Fibroblast of lung (primary cell): Measurements from ENCODE around the gene CENPN. TPM values are rescaled to one million over a fixed set of nuclear protein-coding genes. Genes with fewer than 3 reads are reported as not detected.

Source experiments
- DNase-seq, 2 donors: peaks; one replicate each; pipeline versions ENCODE4 v3.0.0 to v3.0.0-alpha.2; 2010; ENCODE audit warnings: low read depth in 2 of 2
- H2AFZ ChIP-seq: 2 replicates; pipeline ENCODE4 v1.5.1; 2012; ENCODE audit warnings: low read length, control low read depth, inconsistent platforms
- H3K27ac ChIP-seq: 2 replicates; pipeline ENCODE4 v1.5.1; 2011; ENCODE audit warnings: low read length, control low read depth; ENCODE audit not compliant: insufficient read depth
- H3K27me3 ChIP-seq: 2 replicates; pipeline ENCODE4 v1.5.1; 2011; ENCODE audit warnings: mild to moderate bottlenecking, low read length; ENCODE audit not compliant: control insufficient read depth, insufficient read depth
- H3K36me3 ChIP-seq: 2 replicates; pipeline ENCODE4 v1.5.1; 2011; ENCODE audit warnings: low read length; ENCODE audit not compliant: control insufficient read depth, insufficient read depth
- H3K4me1 ChIP-seq: 2 replicates; pipeline ENCODE4 v1.5.1; 2011; ENCODE audit warnings: low read length; ENCODE audit not compliant: control insufficient read depth, insufficient read depth; ENCODE audit errors: extremely low read depth
- H3K4me2 ChIP-seq: 2 replicates; pipeline ENCODE4 v1.5.1; 2011; ENCODE audit warnings: low read length, control low read depth; ENCODE audit not compliant: insufficient read depth; ENCODE audit errors: extremely low read depth
- H3K4me3 ChIP-seq, 4 experiments: fragments of 200-600 bp in 1 of 4; sonication (generic) in 1 of 4; replicated peaks in 1 of 4; 2 replicates each; pipeline ENCODE4 v1.5.1; 2011 to 2016; ENCODE audit warnings: low read length in 4 of 4, low read depth in 3 of 4, mild to moderate bottlenecking in 3 of 4, control low read depth in 2 of 4, inconsistent platforms in 1 of 4, mixed read lengths in 1 of 4; ENCODE audit not compliant: insufficient read depth in 1 of 4; ENCODE audit errors: control extremely low read depth in 1 of 4
- H3K79me2 ChIP-seq: 2 replicates; pipeline ENCODE4 v1.5.1; 2012; ENCODE audit warnings: mild to moderate bottlenecking, low read length, inconsistent platforms; ENCODE audit not compliant: control insufficient read depth, insufficient read depth
- H3K9ac ChIP-seq: 2 replicates; pipeline ENCODE4 v1.5.1; 2011; ENCODE audit warnings: mild to moderate bottlenecking, low read length, control low read depth; ENCODE audit not compliant: insufficient read depth
- H3K9me3 ChIP-seq: 2 replicates; pipeline ENCODE4 v1.5.1; 2012; ENCODE audit warnings: low read depth, low read length; ENCODE audit not compliant: control insufficient read depth, insufficient read depth
- H4K20me1 ChIP-seq: 2 replicates; pipeline ENCODE4 v1.5.1; 2011; ENCODE audit warnings: low read length; ENCODE audit not compliant: control insufficient read depth, insufficient read depth; ENCODE audit errors: extremely low read depth
- CTCF ChIP-seq, 2 donors: IDR thresholded peaks in 1 of 2; conservative IDR thresholded peaks in 1 of 2; 1 replicate in 1 of 2; 2 replicates in 1 of 2; pipeline ENCODE4 v1.5.1; 2011 to 2012; ENCODE audit warnings: low read length in 2 of 2, control low read depth in 1 of 2, inconsistent platforms in 1 of 2, low read depth in 1 of 2, mild to moderate bottlenecking in 1 of 2
- EZH2 ChIP-seq: IDR thresholded peaks from 2 replicates; pipeline ENCODE4 v1.5.1; 2012; ENCODE audit warnings: low read length, control low read depth, mild to moderate bottlenecking; ENCODE audit errors: missing control alignments
- polyA plus RNA-seq, 2 donors: library from polyadenylated mRNA; depleted of rRNA in 1 of 2; stranded (reverse) in 1 of 2; unstranded in 1 of 2; fragments of >200 nt; gene quantifications; 2 replicates each; pipeline ENCODE4 v1.2.1, GENCODE V29; 2011 to 2012; ENCODE audit warnings: missing spikeins in 1 of 2
- total RNA-seq: library from RNA; depleted of rRNA; stranded (reverse); fragments of >200 nt; gene quantifications from 2 replicates; pipeline ENCODE4 v1.2.1, GENCODE V29; 2014

The CENPN gene
- total and polyA plus RNA-seq, 2 donors (not counting 1 experiment from before 2014, with no cell fraction given): 19.5 to 33.8 TPM

GRCh38 chr16:80985611-80986010, 21.4 kb upstream of the CENPN start:
- Histone ChIP-seq H3K79me2 (peaks cover 20% of the 10 kb centered on the region), H3K4me3 (no peak overlapping the region), H4K20me1 (no peaks in the 10 kb centered on the region), H3K4me2 (no peak overlapping the region), H3K9ac (no peak overlapping the region), H2AFZ (no peak overlapping the region), H3K9me3 (no peaks in the 10 kb centered on the region), H3K4me1 (no peaks in the 10 kb centered on the region), H3K27me3 (no peaks in the 10 kb centered on the region), H3K27ac (no peak overlapping the region), H3K36me3 (no peaks in the 10 kb centered on the region)
- TF ChIP-seq CTCF (conservative IDR thresholded peaks at IDR 0.05 in 1 of 2, IDR thresholded peaks at IDR 0.05 in 1 of 2; ENCODE audit: low read depth in 1 of 2, low read length in 2 of 2): no peak
- TF ChIP-seq EZH2: no peak
- DNase-seq: no peak

DNA sequence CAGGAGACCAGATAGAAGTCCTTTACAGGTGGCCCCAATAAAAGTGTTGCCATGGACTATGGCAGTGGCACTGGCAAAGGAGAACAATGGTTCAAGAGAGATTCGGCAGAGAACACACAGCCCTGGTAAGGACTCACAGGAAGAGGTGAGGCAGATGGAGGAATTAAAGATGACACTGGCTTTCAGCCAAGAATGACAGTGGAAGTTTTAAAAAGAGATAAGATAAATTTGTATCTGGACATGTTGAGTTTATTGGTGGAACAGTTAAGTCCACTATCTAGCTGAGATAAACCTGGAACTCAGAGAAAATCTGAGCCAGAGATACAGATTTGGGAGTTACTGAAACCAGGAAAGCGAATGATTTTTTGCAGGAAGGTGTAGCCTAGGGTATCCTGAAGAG, 20.5 kb upstream of the CENPN start:
- Histone ChIP-seq H3K9ac (no peak overlapping the region), H3K4me3 (no peak overlapping the region), H3K79me2 (peaks cover 29% of the 10 kb centered on the region), H4K20me1 (no peaks in the 10 kb centered on the region), H2AFZ (no peak overlapping the region), H3K27me3 (no peaks in the 10 kb centered on the region), H3K36me3 (peaks cover under 1% of the 10 kb centered on the region), H3K27ac (no peak overlapping the region), H3K4me1 (no peaks in the 10 kb centered on the region), H3K9me3 (no peaks in the 10 kb centered on the region), H3K4me2 (no peak overlapping the region)
- DNase-seq: no peak
- TF ChIP-seq EZH2: no peak
- TF ChIP-seq CTCF (conservative IDR thresholded peaks at IDR 0.05 in 1 of 2, IDR thresholded peaks at IDR 0.05 in 1 of 2; ENCODE audit: low read depth in 1 of 2, low read length in 2 of 2): no peak

DNA sequence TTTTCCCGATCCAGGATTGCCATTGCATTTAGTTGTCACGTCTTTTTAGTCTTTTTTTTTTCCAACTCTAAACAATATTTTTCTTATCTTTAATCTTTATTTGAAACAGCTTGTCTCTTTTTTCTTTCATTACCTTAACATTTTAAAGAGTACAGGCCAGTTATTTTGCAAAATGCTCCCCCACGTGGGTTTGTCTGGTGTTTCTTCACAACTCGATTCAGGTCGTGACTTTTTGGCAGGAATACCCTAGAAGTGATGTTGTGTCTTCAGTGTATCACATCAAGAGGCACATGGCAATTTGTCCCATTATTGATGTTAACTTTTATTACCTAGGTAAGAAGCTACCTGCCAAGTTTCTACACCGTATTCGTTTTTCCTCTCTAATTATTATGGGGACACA, 18.3 kb upstream of the CENPN start:
- no peak overlapping the region for H3K9ac ChIP-seq
- peaks cover 8% of the 10 kb centered on the region for H3K4me1 ChIP-seq
- no peak for DNase-seq
- H3K4me2 ChIP-seq: no peak overlapping the region
- no peaks in the 10 kb centered on the region for H4K20me1 ChIP-seq
- no peak overlapping the region for H2AFZ ChIP-seq
- H3K27ac ChIP-seq: no peak overlapping the region
- no peaks in the 10 kb centered on the region for H3K27me3 ChIP-seq
- H3K36me3 ChIP-seq: peaks cover 1% of the 10 kb centered on the region
- TF ChIP-seq CTCF (conservative IDR thresholded peaks at IDR 0.05 in 1 of 2, IDR thresholded peaks at IDR 0.05 in 1 of 2; ENCODE audit: low read depth in 1 of 2, low read length in 2 of 2): no peak
- TF ChIP-seq EZH2: no peak
- H3K9me3 ChIP-seq: no peaks in the 10 kb centered on the region
- peaks cover 45% of the 10 kb centered on the region for H3K79me2 ChIP-seq
- no peak overlapping the region for H3K4me3 ChIP-seq
